GM06990 (cell line): ENCODE measurements around the gene PARVB.

Experiments used
- DNase-seq: peaks from one replicate; pipeline ENCODE4 v3.0.0-alpha.2; 2011; ENCODE audit not compliant: insufficient read length; ENCODE audit errors: extremely low read depth
- H3K27me3 ChIP-seq: replicated peaks from 2 replicates; pipeline ENCODE4 v1.6.0; 2011; ENCODE audit warnings: low read length; ENCODE audit not compliant: control insufficient read depth, insufficient read depth
- H3K36me3 ChIP-seq: 2 replicates; pipeline ENCODE4 v1.5.1; 2011; ENCODE audit warnings: low read length; ENCODE audit not compliant: control insufficient read depth, insufficient read depth
- H3K4me3 ChIP-seq: replicated peaks from 2 replicates; pipeline ENCODE4 v1.5.1; 2011; ENCODE audit warnings: low read depth, mild to moderate bottlenecking, control low read depth, low read length
- TF ChIP-seq, protein P1 (sequence below): IDR thresholded peaks from 2 replicates; pipeline ENCODE4 v1.5.1; 2011; ENCODE audit warnings: low read length, control low read depth, mild to moderate bottlenecking, inconsistent platforms; ENCODE audit not compliant: insufficient read depth, poor library complexity, severe bottlenecking

Gene PARVB

GRCh38 chr22:44136786-44137185, 112.7 kb downstream of the PARVB start:
- TF ChIP-seq, protein P1, sequence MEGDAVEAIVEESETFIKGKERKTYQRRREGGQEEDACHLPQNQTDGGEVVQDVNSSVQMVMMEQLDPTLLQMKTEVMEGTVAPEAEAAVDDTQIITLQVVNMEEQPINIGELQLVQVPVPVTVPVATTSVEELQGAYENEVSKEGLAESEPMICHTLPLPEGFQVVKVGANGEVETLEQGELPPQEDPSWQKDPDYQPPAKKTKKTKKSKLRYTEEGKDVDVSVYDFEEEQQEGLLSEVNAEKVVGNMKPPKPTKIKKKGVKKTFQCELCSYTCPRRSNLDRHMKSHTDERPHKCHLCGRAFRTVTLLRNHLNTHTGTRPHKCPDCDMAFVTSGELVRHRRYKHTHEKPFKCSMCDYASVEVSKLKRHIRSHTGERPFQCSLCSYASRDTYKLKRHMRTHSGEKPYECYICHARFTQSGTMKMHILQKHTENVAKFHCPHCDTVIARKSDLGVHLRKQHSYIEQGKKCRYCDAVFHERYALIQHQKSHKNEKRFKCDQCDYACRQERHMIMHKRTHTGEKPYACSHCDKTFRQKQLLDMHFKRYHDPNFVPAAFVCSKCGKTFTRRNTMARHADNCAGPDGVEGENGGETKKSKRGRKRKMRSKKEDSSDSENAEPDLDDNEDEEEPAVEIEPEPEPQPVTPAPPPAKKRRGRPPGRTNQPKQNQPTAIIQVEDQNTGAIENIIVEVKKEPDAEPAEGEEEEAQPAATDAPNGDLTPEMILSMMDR: no peak
- no peak for DNase-seq
- H3K27me3 ChIP-seq: no peaks in the 10 kb centered on the region
- H3K4me3 ChIP-seq: no peak overlapping the region
- peaks cover 59% of the 10 kb centered on the region for H3K36me3 ChIP-seq

DNA sequence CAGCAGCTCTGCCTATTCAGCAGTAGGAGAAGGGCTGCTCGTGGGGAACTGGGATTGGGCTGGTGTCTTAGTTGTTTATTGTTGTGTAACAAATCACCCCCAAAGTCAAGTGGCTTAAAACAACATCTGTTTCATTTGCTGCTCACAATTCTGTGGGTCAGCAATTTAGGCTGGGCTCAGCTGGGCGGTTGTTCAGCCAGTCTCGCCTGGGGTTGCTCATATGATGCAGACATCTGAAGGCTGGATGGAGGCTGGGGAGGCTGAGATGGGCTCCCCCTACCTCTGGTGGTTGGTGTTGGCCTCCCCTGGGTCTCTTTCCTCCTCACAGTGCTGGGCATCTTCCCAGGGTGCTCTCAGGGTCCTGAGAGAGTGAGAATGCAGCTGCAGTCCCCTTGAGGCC, 113.3 kb downstream of the PARVB start:
- Histone ChIP-seq H3K4me3 (no peak overlapping the region), H3K36me3 (peaks cover 56% of the 10 kb centered on the region), H3K27me3 (no peaks in the 10 kb centered on the region)
- DNase-seq: no peak
- TF ChIP-seq, protein P1: no peak

DNA sequence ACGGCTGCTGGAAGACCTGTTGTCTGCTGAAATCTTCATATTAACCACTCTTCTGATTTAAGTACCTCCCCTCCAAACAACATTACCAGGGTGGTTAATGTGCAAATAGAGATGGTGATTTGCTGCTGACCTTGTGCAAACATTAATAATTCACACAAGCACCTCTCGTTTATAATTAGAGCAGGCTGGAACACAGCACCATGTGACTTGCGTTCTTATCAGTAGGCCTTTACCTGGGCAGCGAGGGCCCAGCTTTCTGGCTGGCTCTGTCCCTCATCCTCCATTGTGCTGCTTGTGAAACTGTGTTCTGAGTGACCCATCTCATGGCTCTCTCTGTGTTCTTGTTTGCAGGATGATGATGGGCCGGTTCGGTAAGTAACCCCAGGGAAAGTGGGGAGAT, 115.7 kb downstream of the PARVB start:
- Histone ChIP-seq H3K4me3 (no peak overlapping the region), H3K36me3 (peaks cover 43% of the 10 kb centered on the region), H3K27me3 (no peaks in the 10 kb centered on the region)
- no peak for DNase-seq
- TF ChIP-seq, protein P1: no peak

DNA sequence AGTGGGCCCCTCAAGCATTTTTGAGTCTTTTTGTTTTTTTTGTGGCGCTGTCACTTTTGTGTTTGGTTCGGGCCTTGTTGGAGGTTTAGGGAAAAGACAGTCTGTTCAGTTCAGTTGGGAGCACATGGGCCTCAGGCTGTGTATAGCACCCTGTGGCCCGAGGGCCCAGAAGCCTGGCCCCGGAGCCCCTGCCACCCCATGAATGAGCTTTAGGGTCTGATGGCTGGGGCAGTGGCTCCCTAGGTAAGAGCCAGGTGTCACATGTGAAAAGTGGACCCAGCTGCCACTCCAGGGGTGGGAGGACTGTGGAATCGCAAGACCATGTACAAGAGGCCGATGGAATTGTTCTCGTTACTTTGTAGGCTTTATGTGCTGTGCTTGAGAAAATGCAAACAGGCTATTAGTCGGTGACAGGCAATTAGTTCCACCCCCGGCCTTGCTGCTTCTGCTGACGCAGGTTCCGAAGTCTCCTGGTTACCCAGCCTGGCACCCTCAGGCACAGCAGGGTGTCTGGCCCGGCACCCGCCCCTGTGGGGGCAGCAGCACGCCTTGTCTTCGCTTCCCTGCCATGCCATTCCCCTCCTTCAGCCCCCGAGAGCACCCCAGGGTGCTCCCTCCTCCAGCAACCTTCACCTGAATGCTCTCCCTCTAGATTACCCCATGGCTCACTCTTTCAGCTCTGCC, 118.5 kb downstream of the PARVB start:
- TF ChIP-seq, protein P1: no peak
- Histone ChIP-seq H3K36me3 (peaks cover 26% of the 10 kb centered on the region), H3K27me3 (no peaks in the 10 kb centered on the region), H3K4me3 (no peak overlapping the region)
- no peak for DNase-seq

GRCh38 chr22:44143105-44143474, 119.0 kb downstream of the PARVB start:
- no peak for DNase-seq
- no peak overlapping the region for H3K4me3 ChIP-seq
- peaks cover 22% of the 10 kb centered on the region for H3K36me3 ChIP-seq
- TF ChIP-seq, protein P1: no peak
- no peaks in the 10 kb centered on the region for H3K27me3 ChIP-seq

GRCh38 chr22:44143579-44143978, 119.5 kb downstream of the PARVB start:
- TF ChIP-seq, protein P1: no peak
- Histone ChIP-seq H3K4me3 (no peak overlapping the region), H3K36me3 (peaks cover 18% of the 10 kb centered on the region), H3K27me3 (no peaks in the 10 kb centered on the region)
- no peak for DNase-seq
